WTC11 (cell line): ENCODE results near the gene PGA3.
"Not testable (repeated sequence)": the region's sequence is repeated elsewhere in the genome, so short reads cannot be mapped to it uniquely, and the experiment has no call there.

ENCODE experiments used
- CTCF ChIP-seq: fragments of 200-600 bp; IDR thresholded peaks from 2 replicates; pipeline ENCODE4 v1.8.0; 2022; ENCODE audit warnings: antibody characterized with exemption
- ELF4 ChIP-seq: sonication (generic); formaldehyde crosslinking; IDR thresholded peaks from 2 replicates; pipeline ENCODE4 v1.8.1; 2022; ENCODE audit warnings: low read depth, mild to moderate bottlenecking, moderate library complexity, missing genetic modification reagents
- NR2C2 ChIP-seq: sonication (generic); formaldehyde crosslinking; IDR thresholded peaks from 2 replicates; pipeline ENCODE4 v1.8.0; 2022; ENCODE audit warnings: mild to moderate bottlenecking, missing genetic modification reagents
- SP1 ChIP-seq: sonication (generic); formaldehyde crosslinking; conservative IDR thresholded peaks from 2 replicates; pipeline ENCODE4 v1.8.1; 2022; ENCODE audit warnings: missing genetic modification reagents

- not testable (repeated sequence) for TF ChIP-seq SP1 (CRISPR knock-in tag); CTCF; NR2C2 (CRISPR knock-in tag); ELF4 (CRISPR knock-in tag)
Observed at GRCh38 chr11:61252332-61252731, 49.0 kb downstream of the PGA3 start.
